Upper lobe of right lung (tissue), 1 donor: Measurements from ENCODE around the gene SPINK14. TPM values are rescaled to one million over a fixed set of nuclear protein-coding genes. Genes with fewer than 3 reads are reported as not detected.

Experiments
- ATAC-seq: fragments of 200-7000 bp; cut with Tn5 transposase; one replicate; pipeline ENCODE4 v1.9.1; 2020; ENCODE audit warnings: mild to moderate bottlenecking, moderate library complexity
- DNase-seq: peaks from one replicate; pipeline ENCODE4 v3.0.0-alpha.2; 2020
- H3K27ac ChIP-seq: fragments of 200-600 bp; one replicate; pipeline ENCODE4 v1.8.0; 2022
- H3K27me3 ChIP-seq: fragments of 200-600 bp; one replicate; pipeline ENCODE4 v1.8.0; 2022; ENCODE audit warnings: mild to moderate bottlenecking
- H3K36me3 ChIP-seq: fragments of 200-600 bp; one replicate; pipeline ENCODE4 v1.8.0; 2022
- H3K4me1 ChIP-seq: fragments of 200-600 bp; one replicate; pipeline ENCODE4 v1.8.0; 2022
- H3K4me3 ChIP-seq: fragments of 200-600 bp; one replicate; pipeline ENCODE4 v1.8.0; 2022; ENCODE audit warnings: mild to moderate bottlenecking
- H3K9me3 ChIP-seq: fragments of 200-600 bp; one replicate; pipeline ENCODE4 v1.8.0; 2022
- CTCF ChIP-seq: fragments of 200-600 bp; IDR thresholded peaks from one replicate; pipeline ENCODE4 v1.8.0; 2022; ENCODE audit warnings: antibody characterized with exemption
- intact Hi-C: fragments of 100-400 bp; cut with DNase I; formaldehyde crosslinking; loops from one replicate; pipeline ENCODE4 v1.11.0; 2022
- total RNA-seq: library from RNA; stranded (reverse); fragmentation: NEBNext Ultra II Directional; extraction: Animal tissue kit (Norgen Biotek cat#: 25700); gene quantifications from one replicate; pipeline ENCODE4 v1.2.1, GENCODE V29; 2021
- donor health status: DM: no; HTN: yes; CAD: no; lungs with severe emphysema.

The SPINK14 gene
- total RNA-seq, 1 donor from 2014 or later = not detected

- H3K36me3 ChIP-seq = no peaks in the 10 kb centered on the region
Measured at GRCh38 chr5:148193202-148193601, 24.9 kb downstream of the SPINK14 start.

GRCh38 chr5:148201151-148201550 is 32.8 kb downstream of the SPINK14 start:
- no peak overlapping the region for H3K27ac ChIP-seq
- intact Hi-C loops = no loop called here
- no peak for TF ChIP-seq CTCF
- ATAC-seq = peak; percentile 28
- H3K4me3 ChIP-seq = no peak overlapping the region
- no peaks in the 10 kb centered on the region for H3K27me3 ChIP-seq
- no peaks in the 10 kb centered on the region for H3K36me3 ChIP-seq
- no peaks in the 10 kb centered on the region for H3K9me3 ChIP-seq
- no peaks in the 10 kb centered on the region for H3K4me1 ChIP-seq
- DNase-seq = no peak

More at GRCh38 chr5:148193202-148193601, 24.9 kb downstream of the SPINK14 start:
- TF ChIP-seq CTCF = no peak
- Histone ChIP-seq H3K4me3 (no peak overlapping the region), H3K9me3 (no peaks in the 10 kb centered on the region), H3K27me3 (no peaks in the 10 kb centered on the region), H3K27ac (no peak overlapping the region), H3K4me1 (no peaks in the 10 kb centered on the region)
- ATAC-seq (no peak), DNase-seq (no peak)
- intact Hi-C loops = no loop called here

- DNase-seq = no peak
- Histone ChIP-seq H3K4me1 (no peaks in the 10 kb centered on the region), H3K27ac (no peak within 1 kb of the TSS), H3K27me3 (no peaks in the 10 kb centered on the region), H3K4me3 (no peak within 1 kb of the TSS), H3K9me3 (no peaks in the 10 kb centered on the region), H3K36me3 (no peaks in the 10 kb centered on the region)
- TF ChIP-seq CTCF = no peak
- intact Hi-C loops = no loop called here
- ATAC-seq = no peak
Measured at GRCh38 chr5:148202531-148203203, 34.3 kb downstream of the SPINK14 start, which contains the start of gene SPINK6. SPINK6 (plus strand) TSS chr5:148203042; CDS start chr5:148203097, 55 bp downstream.

- ATAC-seq (peak; percentile 62), DNase-seq (no peak)
Measured at GRCh38 chr5:148205044-148205806, 36.9 kb downstream of the SPINK14 start.

GRCh38 chr5:148205865-148206264 is 37.5 kb downstream of the SPINK14 start:
- no peaks in the 10 kb centered on the region for H3K36me3 ChIP-seq
- no peak for ATAC-seq
- no peaks in the 10 kb centered on the region for H3K4me1 ChIP-seq
- H3K27ac ChIP-seq = no peak overlapping the region
- no peak for TF ChIP-seq CTCF
- no peaks in the 10 kb centered on the region for H3K9me3 ChIP-seq
- no peak for DNase-seq
- intact Hi-C loops = no loop called here
- no peak overlapping the region for H3K4me3 ChIP-seq
- H3K27me3 ChIP-seq = no peaks in the 10 kb centered on the region

More at GRCh38 chr5:148205044-148205806, 36.9 kb downstream of the SPINK14 start:
- H3K4me1 ChIP-seq = no peaks in the 10 kb centered on the region
- TF ChIP-seq CTCF = no peak
- H3K9me3 ChIP-seq = no peaks in the 10 kb centered on the region
- H3K27me3 ChIP-seq = no peaks in the 10 kb centered on the region
- no peak overlapping the region for H3K4me3 ChIP-seq
- intact Hi-C loops = no loop called here
- no peaks in the 10 kb centered on the region for H3K36me3 ChIP-seq
- no peak overlapping the region for H3K27ac ChIP-seq
